K562 (cell line): ENCODE measurements around the gene CRK.

Experiments
- CHD4 ChIP-seq: fragments of 200-600 bp; sonication (generic); IDR thresholded peaks from 3 replicates; pipeline ENCODE4 v1.6.1; 2012; ENCODE audit warnings: low read depth, mild to moderate bottlenecking, mixed read lengths, low read length, inconsistent platforms; ENCODE audit not compliant: insufficient read depth, insufficient replicate concordance, poor library complexity, severe bottlenecking
- CTCF ChIP-seq, 3 experiments: IDR thresholded peaks in 2 of 3; conservative IDR thresholded peaks in 1 of 3; 2 replicates each; pipeline ENCODE4 v1.5.1; 2011 to 2012; ENCODE audit warnings: low read length in 3 of 3, mild to moderate bottlenecking in 3 of 3, control low read depth in 2 of 3, improper control_type of control experiment in 1 of 3, inconsistent platforms in 1 of 3, low read depth in 1 of 3, mixed read lengths in 1 of 3, moderate library complexity in 1 of 3; ENCODE audit not compliant: insufficient read depth in 2 of 3
- EP300 ChIP-seq: IDR thresholded peaks from 2 replicates; pipeline ENCODE4 v1.6.1; 2012; ENCODE audit warnings: low read length, improper control_type of control experiment
- MEIS2 ChIP-seq: fragments of 450-650 bp; IDR thresholded peaks from 2 replicates; pipeline ENCODE4 v1.6.1; 2014; ENCODE audit warnings: mild to moderate bottlenecking; ENCODE audit not compliant: partially characterized antibody
- MYC ChIP-seq, 2 experiments: fragments of 250-450 bp in 1 of 2; sonication (Bioruptor Pico) in 1 of 2; IDR thresholded peaks; 2 replicates each; pipeline versions ENCODE4 v1.5.1 to v1.6.1; 2012 to 2021; ENCODE audit warnings: low read depth in 2 of 2, borderline replicate concordance in 1 of 2, improper control_type of control experiment in 1 of 2, low read length in 1 of 2, mild to moderate bottlenecking in 1 of 2, moderate library complexity in 1 of 2
- PHF20 ChIP-seq: fragments of 450-650 bp; IDR thresholded peaks from 2 replicates; pipeline ENCODE4 v1.6.1; 2018; ENCODE audit not compliant: partially characterized antibody
- TRIM28 ChIP-seq: fragments of 450-650 bp; IDR thresholded peaks from 2 replicates; pipeline ENCODE4 v1.6.1; 2017
- YY1 ChIP-seq, 3 experiments: IDR thresholded peaks; 2 replicates each; pipeline ENCODE4 v1.6.1; 2011; ENCODE audit warnings: low read length in 2 of 3, mild to moderate bottlenecking in 2 of 3, moderate library complexity in 2 of 3, borderline replicate concordance in 1 of 3, control low read depth in 1 of 3, low read depth in 1 of 3; ENCODE audit not compliant: insufficient read depth in 3 of 3, insufficient replicate concordance in 2 of 3, control insufficient read depth in 1 of 3, insufficient read length in 1 of 3; ENCODE audit errors: extremely low read depth in 1 of 3
- ZNF140 ChIP-seq: fragments of 250-450 bp; sonication (Bioruptor Pico); IDR thresholded peaks from 2 replicates; pipeline ENCODE4 v1.8.0; 2021; ENCODE audit warnings: moderate library complexity, mild to moderate bottlenecking, inconsistent platforms
- ZNF41 ChIP-seq: fragments of 250-450 bp; sonication (Bioruptor Pico); conservative IDR thresholded peaks from 2 replicates; pipeline ENCODE4 v1.4.0; 2020; ENCODE audit warnings: mild to moderate bottlenecking
- ZNF639 ChIP-seq, 2 experiments: fragments of 200-800 bp in 1 of 2; sonication (Bioruptor generic) in 1 of 2; sonication (generic) in 1 of 2; formaldehyde crosslinking in 1 of 2; IDR thresholded peaks in 1 of 2; conservative IDR thresholded peaks in 1 of 2; 2 replicates each; pipeline versions ENCODE4 v1.5.0 to v1.6.1; 2016 to 2020; ENCODE audit warnings: missing compliant biosample characterization in 1 of 2, missing genetic modification characterization in 1 of 2, missing genetic modification reagents in 1 of 2
- ZNF830 ChIP-seq: fragments of 250-450 bp; sonication (Bioruptor Pico); IDR thresholded peaks from 2 replicates; pipeline ENCODE4 v1.5.0; 2021; ENCODE audit warnings: mild to moderate bottlenecking

GRCh38 chr17:1442187-1442586, 13.8 kb downstream of the CRK start:
- no peak for TF ChIP-seq TRIM28
- TF ChIP-seq ZNF639 (CRISPR knock-in tag; conservative IDR thresholded peaks at IDR 0.05 in 1 of 2, IDR thresholded peaks at IDR 0.05 in 1 of 2) = no peak
- TF ChIP-seq ZNF41 (CRISPR knock-in tag) = no peak
- no peak for TF ChIP-seq CHD4
- no peak for TF ChIP-seq EP300
- no peak for TF ChIP-seq CTCF (IDR thresholded peaks at IDR 0.05 in 2 of 3, conservative IDR thresholded peaks at IDR 0.05 in 1 of 3; ENCODE audit: insufficient read depth in 2 of 3, low read depth in 1 of 3, low read length in 3 of 3)
- no peak for TF ChIP-seq ZNF140 (CRISPR knock-in tag)
- no peak for TF ChIP-seq ZNF830 (CRISPR knock-in tag)
- TF ChIP-seq PHF20 = no peak
- TF ChIP-seq MEIS2 = no peak
- no peak for TF ChIP-seq YY1 (IDR thresholded peaks at IDR 0.05; ENCODE audit: borderline replicate concordance in 1 of 3, control insufficient read depth in 1 of 3, extremely low read depth in 1 of 3, insufficient read depth in 3 of 3, insufficient read length in 1 of 3, insufficient replicate concordance in 2 of 3, low read depth in 1 of 3, low read length in 2 of 3)
- no peak for TF ChIP-seq MYC (IDR thresholded peaks at IDR 0.05; ENCODE audit: low read depth, low read length)
- no peak for TF ChIP-seq MYC (CRISPR knock-in tag; IDR thresholded peaks at IDR 0.05; ENCODE audit: borderline replicate concordance, low read depth)
